Mucosa of rectum (tissue), 2 donors: ENCODE results near the gene KLHL6.
A peak's percentile ranks its signal among the peaks of the same experiment; 100 is the strongest.

Experiments used
- H3K27ac ChIP-seq, 2 donors: one replicate each; pipeline ENCODE4 v1.7.0; 2013; ENCODE audit warnings: inconsistent platforms in 2 of 2, low read depth in 2 of 2, low read length in 2 of 2
- H3K27me3 ChIP-seq, 2 donors: one replicate each; pipeline ENCODE4 v1.7.0; 2013; ENCODE audit warnings: low read length in 2 of 2; ENCODE audit not compliant: control insufficient read depth in 2 of 2, insufficient read depth in 2 of 2
- H3K36me3 ChIP-seq, 2 donors: one replicate each; pipeline ENCODE4 v1.7.0; 2013; ENCODE audit warnings: low read length in 2 of 2; ENCODE audit not compliant: control insufficient read depth in 2 of 2, insufficient read depth in 2 of 2
- H3K4me1 ChIP-seq, 2 donors: one replicate each; pipeline ENCODE4 v1.7.0; 2013; ENCODE audit warnings: low read length in 2 of 2, mild to moderate bottlenecking in 1 of 2; ENCODE audit not compliant: control insufficient read depth in 2 of 2, insufficient read depth in 2 of 2
- H3K4me3 ChIP-seq, 2 donors: one replicate each; pipeline ENCODE4 v1.7.0; 2013; ENCODE audit warnings: low read length in 2 of 2
- H3K9ac ChIP-seq, 2 donors: one replicate each; pipeline ENCODE4 v1.7.0; 2013; ENCODE audit warnings: low read length in 2 of 2, low read depth in 1 of 2, mild to moderate bottlenecking in 1 of 2
- H3K9me3 ChIP-seq, 2 donors: one replicate each; pipeline ENCODE4 v1.7.0; 2013; ENCODE audit warnings: low read length in 2 of 2; ENCODE audit not compliant: control insufficient read depth in 2 of 2
- donor health status: healthy.
- donor health status: Normal muscosa, but diverticular disease.

The KLHL6 gene

DNA sequence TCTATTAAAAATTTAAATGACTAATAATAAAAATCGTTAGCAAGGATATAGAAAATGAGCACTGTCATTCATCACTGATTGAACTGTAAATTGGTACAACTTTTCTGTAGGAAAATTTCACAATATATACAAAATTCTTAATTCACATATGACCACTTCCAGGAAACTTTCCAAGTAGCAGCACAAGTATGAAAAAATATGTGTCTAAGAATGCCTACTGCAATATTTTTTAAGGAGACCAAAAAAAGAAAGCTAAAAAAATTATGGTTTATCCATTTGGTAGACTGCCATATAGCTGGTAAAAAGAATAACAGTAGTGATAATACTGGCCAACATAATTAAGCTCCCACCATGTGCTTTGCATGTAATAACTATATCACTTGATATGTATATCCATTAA is 59.2 kb downstream of the KLHL6 start:
- Histone ChIP-seq H3K9me3 (no peaks in the 10 kb centered on the region), H3K4me1 (peaks cover 0 to 2% of the 10 kb centered on the region in 2 donors), H3K4me3 (no peak overlapping the region), H3K36me3 (peaks cover 0 to 14% of the 10 kb centered on the region in 2 donors), H3K27me3 (no peaks in the 10 kb centered on the region), H3K9ac (no peak overlapping the region), H3K27ac (no peak overlapping the region)

- H3K4me1 ChIP-seq, result peaks cover 0 to 2% of the 10 kb centered on the region in 2 donors
- no peak overlapping the region for H3K4me3 ChIP-seq
- no peak overlapping the region for H3K27ac ChIP-seq
- H3K36me3 ChIP-seq, result peaks cover 0 to 7% of the 10 kb centered on the region in 2 donors
- no peaks in the 10 kb centered on the region for H3K9me3 ChIP-seq
- H3K27me3 ChIP-seq, result no peaks in the 10 kb centered on the region
- H3K9ac ChIP-seq, result no peak overlapping the region
Observed at GRCh38 chr3:183494341-183494740, 61.2 kb downstream of the KLHL6 start.

GRCh38 chr3:183493296-183494045 is 62.0 kb downstream of the KLHL6 start:
- H3K27me3 ChIP-seq, result no peaks in the 10 kb centered on the region
- no peaks in the 10 kb centered on the region for H3K9me3 ChIP-seq
- H3K36me3 ChIP-seq, result peaks cover 0 to 7% of the 10 kb centered on the region in 2 donors
- no peak overlapping the region for H3K27ac ChIP-seq
- H3K9ac ChIP-seq, result no peak overlapping the region
- H3K4me1 ChIP-seq, result peaks cover 0 to 2% of the 10 kb centered on the region in 2 donors
- H3K4me3 ChIP-seq, result no peak overlapping the region

DNA sequence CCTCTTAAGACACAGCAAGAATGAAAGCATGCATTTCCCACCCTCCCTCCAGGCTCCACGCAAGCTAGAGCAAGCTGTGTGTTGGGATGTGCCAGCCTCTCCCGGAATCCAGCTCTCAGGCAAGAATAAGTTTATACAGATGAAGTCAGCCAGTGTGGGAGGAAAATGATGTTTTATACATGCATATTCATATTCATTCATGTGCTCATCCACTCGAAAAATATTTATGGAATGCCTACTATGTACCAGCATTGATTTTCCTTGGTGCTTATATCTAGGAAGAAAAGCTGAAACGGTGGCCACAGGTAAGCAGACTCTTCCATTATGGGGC is 62.7 kb downstream of the KLHL6 start:
- peaks cover 0 to 2% of the 10 kb centered on the region in 2 donors for H3K4me1 ChIP-seq
- no peak overlapping the region for H3K4me3 ChIP-seq
- no peaks in the 10 kb centered on the region for H3K9me3 ChIP-seq
- no peak overlapping the region for H3K27ac ChIP-seq
- no peaks in the 10 kb centered on the region for H3K27me3 ChIP-seq
- no peak overlapping the region for H3K9ac ChIP-seq
- peaks cover 0 to 7% of the 10 kb centered on the region in 2 donors for H3K36me3 ChIP-seq

DNA sequence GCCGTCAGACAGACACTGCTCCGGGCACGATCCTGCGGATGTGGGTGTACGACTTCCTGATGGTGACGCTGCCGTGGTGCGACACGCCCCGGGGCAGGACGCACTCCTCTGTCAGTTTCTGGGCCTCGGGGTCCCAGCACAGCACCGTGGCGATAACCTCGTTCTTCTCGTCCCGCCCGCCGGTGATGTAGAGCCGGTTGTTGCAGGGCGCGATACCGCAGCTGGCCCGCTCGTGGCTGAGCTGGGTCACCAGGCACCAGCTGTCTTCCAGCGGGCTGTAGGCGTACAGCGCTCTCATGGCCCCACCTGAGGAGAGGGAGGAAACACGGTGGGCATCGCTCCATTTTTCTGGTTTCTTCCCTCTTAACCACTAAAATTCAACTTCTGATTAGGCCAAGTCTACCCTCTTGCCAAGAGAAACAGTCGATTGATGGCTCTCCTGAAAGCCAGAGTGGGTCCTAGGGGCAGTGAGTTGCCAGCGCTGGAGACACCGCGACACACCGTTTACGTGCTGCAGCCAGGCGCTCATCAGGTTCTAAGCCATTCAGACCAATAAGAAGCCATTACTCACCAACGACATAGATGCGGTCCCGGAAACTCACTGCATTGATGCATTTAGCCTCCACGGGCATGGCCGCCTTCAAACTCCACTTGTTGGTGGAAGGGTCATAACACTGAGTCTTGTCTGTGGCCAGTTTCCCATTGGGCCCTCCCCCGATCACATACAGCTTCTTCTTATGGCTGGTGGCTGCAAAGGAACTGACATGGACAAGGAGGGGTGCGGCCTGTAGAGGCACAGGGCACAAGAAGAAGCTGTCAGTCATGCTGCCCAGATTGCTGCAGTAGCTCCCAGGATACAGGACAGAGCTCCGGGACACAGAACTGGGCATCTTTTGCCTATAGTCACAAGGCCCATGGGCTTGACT is 63.3 kb downstream of the KLHL6 start:
- Histone ChIP-seq H3K4me3 (no peak overlapping the region), H3K27me3 (no peaks in the 10 kb centered on the region), H3K9me3 (no peaks in the 10 kb centered on the region), H3K27ac (peak overlapping the region in 1 of 2 donors; percentile 45), H3K9ac (no peak overlapping the region), H3K4me1 (peaks cover 0 to 2% of the 10 kb centered on the region in 2 donors), H3K36me3 (peaks cover 0 to 7% of the 10 kb centered on the region in 2 donors)

DNA sequence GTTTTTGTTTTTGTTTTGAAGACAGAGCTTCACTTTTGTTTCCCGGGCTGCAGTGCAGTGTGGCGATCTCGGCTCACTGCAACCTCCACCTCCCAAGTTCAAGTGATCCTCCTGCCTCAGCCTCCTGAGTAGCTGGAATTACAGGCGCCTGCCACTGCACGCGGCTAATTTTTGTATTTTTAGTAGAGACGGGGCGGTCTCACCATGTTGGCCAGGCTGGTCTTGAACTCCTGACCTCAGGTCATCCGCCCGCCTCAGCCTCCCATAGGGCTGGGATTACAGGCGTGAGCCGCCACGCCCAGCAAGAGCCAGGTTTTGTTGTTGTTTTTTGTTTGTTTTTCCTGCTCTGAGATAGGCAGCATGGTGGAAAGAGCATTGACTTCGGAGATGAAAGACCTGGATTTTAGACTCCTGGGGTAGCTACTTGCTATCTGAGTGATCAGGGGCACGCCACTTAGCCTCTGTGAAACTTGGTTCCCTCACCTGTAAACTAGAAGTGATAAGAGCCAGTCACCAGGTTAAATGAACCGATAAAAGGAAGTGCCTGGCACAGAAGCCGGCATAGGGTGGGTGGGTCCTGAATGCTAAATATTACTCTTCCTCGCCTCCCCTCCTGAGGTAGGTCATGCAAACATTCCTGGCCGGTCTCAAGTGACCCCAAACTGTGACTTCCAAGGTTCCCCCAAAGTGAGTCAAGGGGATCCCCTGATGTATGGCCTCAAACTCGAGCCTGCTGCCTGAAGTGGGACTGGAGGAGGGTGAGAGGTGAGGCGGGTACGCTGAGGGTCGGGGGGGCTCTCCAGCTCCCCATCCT is 64.2 kb downstream of the KLHL6 start:
- H3K27me3 ChIP-seq, result no peaks in the 10 kb centered on the region
- H3K36me3 ChIP-seq, result peaks cover 0 to 7% of the 10 kb centered on the region in 2 donors
- no peaks in the 10 kb centered on the region for H3K9me3 ChIP-seq
- H3K4me3 ChIP-seq, result peak overlapping the region in 1 of 2 donors; percentile 20
- H3K9ac ChIP-seq, result peak overlapping the region; percentile 3 to 62
- peaks cover 0 to 2% of the 10 kb centered on the region in 2 donors for H3K4me1 ChIP-seq
- peak overlapping the region; percentile 45 to 62 for H3K27ac ChIP-seq

GRCh38 chr3:183490653-183491052 is 64.9 kb downstream of the KLHL6 start:
- Histone ChIP-seq H3K27ac (peak overlapping the region; percentile 29 to 62), H3K9ac (peak overlapping the region in 1 of 2 donors; percentile 62), H3K9me3 (no peaks in the 10 kb centered on the region), H3K27me3 (no peaks in the 10 kb centered on the region), H3K36me3 (peaks cover 0 to 7% of the 10 kb centered on the region in 2 donors), H3K4me3 (peak overlapping the region; percentile 5 to 13), H3K4me1 (peaks cover 0 to 2% of the 10 kb centered on the region in 2 donors)

DNA sequence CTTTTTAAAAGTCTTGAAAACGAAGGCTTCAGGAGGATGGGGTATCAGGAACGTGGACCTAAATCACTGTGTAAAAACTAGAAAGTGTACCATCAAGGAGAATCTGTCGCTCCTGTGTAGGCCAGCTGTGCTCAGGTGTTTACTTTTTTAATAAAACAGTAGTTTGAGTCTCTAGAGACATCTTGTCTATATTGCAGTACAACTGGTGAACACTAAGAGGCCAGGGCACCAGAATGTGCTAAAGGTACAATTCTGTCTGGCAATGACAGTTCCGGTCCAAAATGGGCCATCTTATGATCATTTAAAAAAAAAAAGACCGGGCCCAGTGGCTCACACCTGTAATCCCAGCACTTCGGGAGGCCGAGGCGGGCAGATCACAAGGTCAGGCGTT is 65.3 kb downstream of the KLHL6 start:
- no peak overlapping the region for H3K9ac ChIP-seq
- H3K27me3 ChIP-seq, result no peaks in the 10 kb centered on the region
- H3K4me3 ChIP-seq, result no peak overlapping the region
- H3K9me3 ChIP-seq, result no peaks in the 10 kb centered on the region
- peaks cover 0 to 2% of the 10 kb centered on the region in 2 donors for H3K4me1 ChIP-seq
- peaks cover 0 to 7% of the 10 kb centered on the region in 2 donors for H3K36me3 ChIP-seq
- peak overlapping the region; percentile 29 to 45 for H3K27ac ChIP-seq

- Histone ChIP-seq H3K4me3 (no peak overlapping the region), H3K9me3 (no peaks in the 10 kb centered on the region), H3K36me3 (peaks cover 0 to 7% of the 10 kb centered on the region in 2 donors), H3K4me1 (peaks cover 0 to 2% of the 10 kb centered on the region in 2 donors), H3K27me3 (no peaks in the 10 kb centered on the region), H3K27ac (peak overlapping the region; percentile 29 to 45), H3K9ac (no peak overlapping the region)
Observed at GRCh38 chr3:183489455-183490210, 65.9 kb downstream of the KLHL6 start.
